Measurements from ENCODE around the gene CARNS1. TPM values are rescaled to one million over a fixed set of nuclear protein-coding genes. Genes with fewer than 3 reads are reported as not detected.

Gene CARNS1
- polyA plus RNA-seq, 1 of the 3 experiments (the other 2 are of a cell fraction), result 0.23 TPM

- no peak within 1 kb of the TSS for H3K27ac ChIP-seq (ENCODE audit: low read depth in 2 of 2, low read length in 1 of 2)
- ChIA-PET POLR2A (no interaction called here), CTCF (no interaction called here)
- peaks cover 0 to 4% of the 10 kb centered on the region in 2 experiments; a peak in 1 of 4 replicates for H3K4me1 ChIP-seq (ENCODE audit: control insufficient read depth in 1 of 2, insufficient read depth in 2 of 2, low read depth in 1 of 2, low read length in 1 of 2)
- no peaks in the 10 kb centered on the region for H3K36me3 ChIP-seq (replicated peaks in 1 of 2; ENCODE audit: control insufficient read depth in 1 of 2, insufficient read depth in 2 of 2, low read length in 1 of 2)
- no peak for TF ChIP-seq GATA2 (CRISPR knock-in tag; IDR thresholded peaks at IDR 0.05)
- H3K4me3 ChIP-seq (ENCODE audit: low read depth in 2 of 2, low read length in 1 of 2), result no peak within 1 kb of the TSS
- no peaks in the 10 kb centered on the region for H3K27me3 ChIP-seq (ENCODE audit: insufficient read depth)
- H2AFZ ChIP-seq (ENCODE audit: low read depth), result no peak within 1 kb of the TSS
- H3K79me2 ChIP-seq (ENCODE audit: insufficient read depth), result no peaks in the 10 kb centered on the region
- no peaks in the 10 kb centered on the region for H4K20me1 ChIP-seq (ENCODE audit: insufficient read depth)
- WGBS (ENCODE audit: low lambda C conversion rate), result 50% methylated on average over 2 of the region's 3 CpGs
- H3K9ac ChIP-seq, result no peak within 1 kb of the TSS
- no peak for DNase-seq
- H3K9me3 ChIP-seq, result no peaks in the 10 kb centered on the region
- H3F3A ChIP-seq (replicated peaks; ENCODE audit: insufficient read depth), result no peaks in the 10 kb centered on the region
- no peak within 1 kb of the TSS for H3K4me2 ChIP-seq
- H3K9me2 ChIP-seq, result no peaks in the 10 kb centered on the region
Observed at GRCh38 chr11:67455054-67455453, 39.6 kb downstream of the CARNS1 start, which contains the start of gene CABP4. CABP4 (plus strand) TSS chr11:67455354; CDS start chr11:67455424, 70 bp downstream.

- Histone ChIP-seq H3K79me2 (ENCODE audit: insufficient read depth) (no peaks in the 10 kb centered on the region), H2AFZ (ENCODE audit: low read depth) (no peak overlapping the region), H3K9me3 (no peaks in the 10 kb centered on the region), H4K20me1 (ENCODE audit: insufficient read depth) (no peaks in the 10 kb centered on the region), H3K27ac (ENCODE audit: low read depth in 2 of 2, low read length in 1 of 2) (no peak overlapping the region), H3K4me1 (ENCODE audit: control insufficient read depth in 1 of 2, insufficient read depth in 2 of 2, low read depth in 1 of 2, low read length in 1 of 2) (peaks cover 0 to 4% of the 10 kb centered on the region in 2 experiments; a peak in 1 of 4 replicates), H3K27me3 (ENCODE audit: insufficient read depth) (no peaks in the 10 kb centered on the region), H3K4me2 (no peak overlapping the region), H3K4me3 (ENCODE audit: low read depth in 2 of 2, low read length in 1 of 2) (no peak overlapping the region), H3K9me2 (no peaks in the 10 kb centered on the region), H3F3A (replicated peaks; ENCODE audit: insufficient read depth) (peaks cover 3% of the 10 kb centered on the region), H3K9ac (no peak overlapping the region), H3K36me3 (replicated peaks in 1 of 2; ENCODE audit: control insufficient read depth in 1 of 2, insufficient read depth in 2 of 2, low read length in 1 of 2) (no peaks in the 10 kb centered on the region)
- ChIA-PET POLR2A (no interaction called here), CTCF (no interaction called here)
- no peak for TF ChIP-seq NFIC (IDR thresholded peaks at IDR 0.05; ENCODE audit: borderline replicate concordance)
- no peak for TF ChIP-seq RCOR1 (IDR thresholded peaks at IDR 0.05; ENCODE audit: low read length)
- no peak for TF ChIP-seq EP300 (IDR thresholded peaks at IDR 0.05; ENCODE audit: borderline replicate concordance in 1 of 2, low read depth in 1 of 2, low read length in 1 of 2)
- TF ChIP-seq POLR2AphosphoS5 (IDR thresholded peaks at IDR 0.05; ENCODE audit: low read depth, low read length), result no peak
- no peak for TF ChIP-seq YY1 (IDR thresholded peaks at IDR 0.05; ENCODE audit: low read depth)
- no peak for TF ChIP-seq PBX3 (IDR thresholded peaks at IDR 0.05)
- no peak for TF ChIP-seq TEAD4 (IDR thresholded peaks at IDR 0.05; ENCODE audit: borderline replicate concordance, insufficient read depth)
- TF ChIP-seq FOXM1 (IDR thresholded peaks at IDR 0.05; ENCODE audit: low read depth), result no peak
- TF ChIP-seq FOXJ3 (CRISPR knock-in tag; IDR thresholded peaks at IDR 0.05), result no peak
- no peak for TF ChIP-seq NRF1 (IDR thresholded peaks at IDR 0.05; ENCODE audit: low read depth, low read length)
- no peak for TF ChIP-seq MXI1 (IDR thresholded peaks at IDR 0.05; ENCODE audit: low read depth, low read length)
- WGBS (ENCODE audit: low lambda C conversion rate), result no CpG with 5 or more reads among the region's 25 CpGs
- DNase-seq, result no peak
Observed at GRCh38 chr11:67456068-67456705, 40.7 kb downstream of the CARNS1 start.
